Stimulated activated CD4-positive, alpha-beta T cell treated with anti-CD3 and anti-CD28 coated beads, Interleukin-12 subunit alpha, Interleukin-12 subunit beta, amount 100 ng/mL, for 24 hours (primary cell): ENCODE measurements around the gene ST8SIA6.
"Not testable (repeated sequence)": the region's sequence is repeated elsewhere in the genome, so short reads cannot be mapped to it uniquely, and the experiment has no call there.

Experiments
- DNase-seq, 2 experiments: peaks; one replicate each; pipeline ENCODE4 v3.0.0-alpha.2; 2020; ENCODE audit warnings: low read depth in 2 of 2

ST8SIA6 gene

DNA sequence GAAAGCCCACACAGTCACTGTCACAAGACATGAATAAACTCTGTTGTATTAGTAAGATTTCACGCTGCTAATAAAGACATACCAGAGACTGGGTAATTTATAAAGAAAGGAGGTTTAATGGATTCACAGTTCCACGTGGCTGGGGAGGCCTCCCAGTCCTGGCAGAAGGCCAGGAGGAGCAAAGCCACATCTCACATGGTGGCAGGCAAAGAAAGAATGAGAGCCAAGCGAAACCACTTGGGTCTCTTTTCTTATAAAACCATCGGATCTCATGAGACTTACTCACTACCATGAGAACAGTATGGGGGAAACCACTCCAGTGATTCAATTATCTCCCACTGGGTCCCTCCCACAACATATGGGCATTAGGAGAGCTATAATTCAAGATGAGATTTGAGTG is 110.2 kb downstream of the ST8SIA6 start:
- DNase-seq, result no peak

DNA sequence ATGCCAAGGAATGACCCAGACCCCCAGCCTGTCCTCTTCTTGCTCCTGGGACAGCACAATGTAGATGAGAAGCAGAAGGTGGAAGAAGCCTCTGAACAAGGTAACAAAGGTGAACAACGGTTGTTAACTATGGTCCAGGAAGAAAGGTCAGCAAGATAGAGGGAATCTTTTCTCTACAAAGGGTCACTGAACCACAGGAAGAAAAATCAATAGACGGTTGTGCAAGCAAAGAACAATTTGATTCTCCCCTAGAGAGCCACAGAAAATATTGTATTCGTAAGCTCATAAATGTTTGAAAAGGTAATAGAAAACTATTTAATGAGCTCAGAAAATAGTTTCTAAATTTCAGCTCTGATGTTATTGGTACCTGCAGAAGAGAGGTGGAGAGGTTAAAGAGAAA is 111.3 kb downstream of the ST8SIA6 start:
- no peak for DNase-seq

DNA sequence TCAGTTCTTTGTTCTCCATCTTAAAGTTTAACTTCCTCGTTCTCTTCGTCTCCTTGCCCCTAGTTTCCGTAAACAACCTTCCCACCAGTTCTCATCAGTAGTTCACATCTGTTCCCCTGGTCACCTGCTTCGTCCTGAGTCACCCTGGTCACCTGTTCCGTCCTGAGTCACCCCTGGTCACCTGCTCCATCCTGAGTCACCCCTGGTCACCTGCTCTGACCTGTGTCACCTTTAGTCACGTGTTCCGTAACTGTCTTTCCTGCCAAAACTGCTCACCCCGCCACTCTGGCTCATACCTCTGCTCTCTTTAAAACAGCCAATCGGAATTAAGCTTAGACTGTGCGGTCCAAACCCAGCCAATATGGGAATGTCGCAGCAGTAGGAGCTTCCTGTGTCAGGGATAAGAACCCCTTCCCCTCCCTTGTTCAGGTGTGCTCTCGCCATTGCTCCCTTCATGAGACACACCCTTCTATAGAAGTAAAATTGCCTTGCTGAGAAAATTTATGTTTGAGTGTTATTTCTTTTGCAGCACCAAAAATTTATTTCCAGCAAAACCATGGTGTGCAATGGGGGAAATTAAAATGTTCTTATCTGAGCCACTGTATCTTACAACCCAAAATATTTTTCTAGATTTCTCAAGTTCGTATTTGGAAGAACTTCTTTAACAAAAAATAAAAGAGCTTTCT is 114.1 kb downstream of the ST8SIA6 start:
- no peak for DNase-seq

DNA sequence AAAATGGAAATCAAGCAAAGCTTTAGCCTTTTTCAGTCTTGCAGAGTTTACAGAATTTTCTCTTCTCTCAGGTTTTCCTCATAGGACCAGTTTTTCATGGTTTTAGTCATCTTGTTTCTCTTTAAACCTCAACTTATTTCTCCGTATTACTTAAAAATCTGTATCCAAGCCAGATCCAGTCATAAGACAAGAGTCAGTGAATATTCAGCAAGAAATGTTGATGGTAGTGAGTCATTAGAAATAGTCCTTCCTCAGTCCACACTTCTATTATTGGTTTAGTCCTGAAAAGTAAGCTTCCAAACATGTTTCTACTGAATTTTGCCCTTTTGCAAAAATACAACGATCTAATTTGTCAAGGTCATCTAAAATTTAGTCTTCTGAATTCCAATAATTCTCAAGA is 119.3 kb downstream of the ST8SIA6 start:
- no peak for DNase-seq

DNA sequence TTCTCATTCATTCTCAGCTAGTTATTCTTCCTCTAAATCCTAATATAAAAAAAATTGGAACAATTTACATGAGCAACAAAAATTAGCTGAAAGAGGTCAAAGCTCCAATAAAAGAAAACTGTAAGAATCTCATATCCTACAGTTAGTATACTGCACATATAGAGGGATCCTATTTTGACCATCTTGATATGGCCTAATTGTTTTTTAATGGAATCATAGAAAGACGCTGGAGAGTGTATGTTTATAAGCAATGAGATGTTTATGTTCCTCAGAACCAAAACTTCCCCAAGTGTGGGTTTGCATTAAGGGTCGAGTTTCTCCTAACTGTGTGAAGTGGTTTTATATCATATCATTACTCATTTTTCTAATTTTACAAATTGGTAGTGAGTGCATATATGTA is 123.9 kb downstream of the ST8SIA6 start:
- DNase-seq, result no peak

DNA sequence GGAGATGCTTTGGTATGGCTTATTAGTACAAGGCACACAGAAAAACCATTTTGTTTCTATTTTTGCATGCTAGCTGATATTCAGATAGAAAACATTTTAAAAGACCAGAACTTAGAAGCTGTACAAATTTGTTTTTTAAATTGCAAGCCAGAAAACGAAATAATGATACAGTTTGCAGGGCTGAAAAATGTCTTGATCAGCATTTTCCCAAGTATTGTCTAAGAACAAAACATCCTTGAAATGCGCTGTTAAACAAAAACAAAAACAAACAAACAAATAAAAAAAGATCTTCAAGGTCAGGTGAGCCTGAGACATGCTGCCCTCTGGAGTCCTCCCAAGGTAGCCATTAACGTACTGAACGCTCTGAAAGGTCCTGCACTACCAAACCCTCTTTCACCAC is 128.0 kb downstream of the ST8SIA6 start:
- no peak for DNase-seq

DNA sequence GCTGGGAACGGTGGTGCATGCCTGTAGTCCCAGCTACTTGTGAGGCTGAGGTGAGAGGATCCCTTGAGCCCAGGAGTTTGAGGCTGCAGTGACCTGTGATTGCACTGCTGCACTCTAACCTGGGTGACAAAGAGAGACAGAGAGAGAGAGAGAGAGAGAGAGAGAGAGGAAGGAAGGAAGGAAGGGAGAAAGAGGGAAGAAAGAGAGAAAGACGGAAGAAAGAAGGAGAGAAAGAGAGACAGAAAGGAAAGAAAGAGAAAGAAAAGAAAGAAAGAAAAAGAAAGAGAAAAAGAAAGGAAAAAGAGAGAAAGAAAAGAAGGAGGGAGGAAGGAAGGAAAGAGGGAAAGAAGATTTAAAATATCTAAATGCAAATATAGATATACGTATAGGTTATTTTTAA is 132.4 kb downstream of the ST8SIA6 start:
- not testable (repeated sequence) for DNase-seq

DNA sequence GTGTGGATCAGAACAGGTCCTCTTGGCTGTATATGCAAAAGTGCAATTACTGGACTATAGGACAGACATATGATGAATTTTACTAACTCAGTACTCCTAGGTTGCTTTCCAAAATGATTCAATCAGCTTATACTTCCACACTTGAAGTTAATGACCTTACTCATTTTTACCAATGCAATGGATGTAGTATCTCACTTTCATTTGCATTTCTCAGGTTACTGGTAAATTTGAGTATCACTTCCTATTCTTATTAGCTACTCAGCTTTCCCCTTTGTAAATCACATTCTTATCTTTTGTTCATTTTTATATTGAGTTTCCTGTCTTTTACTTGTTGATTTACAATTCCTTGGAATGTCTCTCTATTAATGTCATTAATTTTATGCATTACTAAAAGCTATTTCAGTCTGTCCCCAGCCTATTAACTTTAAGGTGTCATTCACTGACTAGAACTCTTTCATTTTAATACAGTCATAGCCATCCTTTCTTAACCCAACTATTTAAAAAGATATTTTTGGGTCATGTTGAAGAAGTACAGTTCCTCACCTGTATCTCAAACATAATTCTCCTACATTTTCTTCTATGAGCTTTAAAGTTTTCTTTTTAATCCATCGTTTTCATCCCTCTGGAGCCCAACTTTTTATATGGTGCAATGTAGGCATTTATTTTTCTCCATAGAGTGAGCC is 137.8 kb downstream of the ST8SIA6 start:
- DNase-seq, result no peak

DNA sequence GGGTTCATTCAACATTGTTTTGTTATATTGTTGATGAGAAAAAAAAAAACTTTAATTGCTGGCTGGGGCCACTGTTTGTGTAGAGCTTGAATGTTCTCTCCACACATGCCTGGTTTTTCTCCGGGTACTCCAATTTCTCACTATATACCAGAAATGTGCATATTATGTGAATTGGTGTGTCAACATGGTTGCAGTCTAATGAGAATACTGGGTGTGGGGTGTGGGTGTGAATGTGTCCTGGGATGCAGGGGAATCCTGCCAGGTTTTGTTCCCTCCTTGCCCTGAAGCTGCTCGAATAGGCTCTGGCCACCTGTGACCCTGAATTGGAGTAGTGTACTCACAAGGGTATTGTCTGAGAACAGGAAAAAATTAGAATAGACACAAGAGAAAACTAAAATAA is 145.0 kb downstream of the ST8SIA6 start:
- DNase-seq, result no peak

DNA sequence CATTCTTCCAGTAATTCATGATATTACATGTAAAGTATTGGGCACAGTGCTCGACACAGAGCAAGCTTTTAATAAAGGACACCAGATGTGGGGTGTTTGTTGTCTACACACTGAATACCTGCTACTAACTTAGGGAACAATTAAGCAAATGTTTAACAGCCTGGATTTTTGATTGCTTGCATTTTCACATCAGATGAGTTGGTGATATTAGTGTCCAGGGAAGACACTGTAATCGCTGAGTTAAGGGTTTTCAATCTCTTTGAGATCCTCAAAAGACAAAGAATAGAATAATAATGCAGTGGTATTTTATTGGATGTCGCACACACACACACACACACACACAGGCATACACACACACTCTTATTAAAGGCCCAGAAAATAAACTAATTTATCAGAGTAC is 147.3 kb downstream of the ST8SIA6 start:
- no peak for DNase-seq

DNA sequence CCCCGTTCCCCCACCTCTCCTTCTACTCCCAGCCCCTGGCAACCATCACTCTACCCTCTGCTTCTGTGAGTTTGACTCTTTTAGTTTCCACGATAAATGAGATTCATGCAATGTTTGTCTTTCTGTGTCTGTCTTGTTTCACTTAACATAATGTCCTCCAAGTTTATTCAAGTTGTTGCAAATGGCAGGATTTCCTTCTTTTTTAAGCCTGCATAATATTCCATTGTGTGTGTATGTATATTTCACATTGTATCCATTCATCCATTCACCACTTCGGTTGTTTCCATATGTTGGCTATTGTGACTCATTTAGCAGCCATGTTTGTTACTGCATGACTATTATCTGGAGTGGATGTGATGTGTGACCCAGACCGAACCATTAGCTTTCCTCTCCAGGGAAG is 162.0 kb downstream of the ST8SIA6 start:
- DNase-seq, result no peak

DNA sequence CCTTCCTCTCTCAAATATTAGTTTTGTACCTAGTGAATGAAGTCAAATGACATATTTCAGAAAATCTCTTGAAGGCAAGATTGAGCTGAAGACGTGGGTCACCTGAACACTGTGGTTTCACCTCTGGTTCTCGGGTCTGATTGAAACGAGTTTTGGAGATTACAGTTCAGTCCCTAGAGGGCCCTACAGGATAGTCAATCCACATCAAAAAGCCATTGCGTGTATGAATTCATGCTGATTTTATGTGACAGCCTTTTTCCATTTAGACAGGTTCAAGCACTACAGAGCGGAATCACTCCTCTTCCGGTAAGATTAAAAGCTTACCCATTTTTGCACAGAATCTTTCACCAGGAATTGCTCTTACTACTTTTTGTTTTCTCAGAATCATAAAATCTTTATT is 164.2 kb downstream of the ST8SIA6 start:
- DNase-seq, result no peak

DNA sequence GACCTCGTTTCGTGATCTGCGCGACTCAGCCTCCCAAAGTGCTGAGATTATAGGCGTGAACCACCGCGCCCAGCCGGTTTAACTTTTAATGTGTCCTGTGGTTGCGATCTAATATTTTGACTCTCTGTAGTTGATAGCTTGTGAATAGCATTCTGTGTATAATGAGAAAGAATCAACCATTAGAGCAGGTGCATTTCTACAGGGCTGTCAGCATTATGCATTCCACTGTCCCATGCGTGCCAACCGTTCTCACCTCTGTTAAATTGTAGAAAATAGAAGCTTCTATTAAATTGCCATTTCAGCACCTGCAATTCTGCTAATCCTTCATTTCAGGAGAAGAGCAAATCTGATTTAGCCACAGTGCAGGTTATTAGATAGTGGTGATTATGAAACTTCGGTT is 164.6 kb downstream of the ST8SIA6 start:
- DNase-seq, result no peak

DNA sequence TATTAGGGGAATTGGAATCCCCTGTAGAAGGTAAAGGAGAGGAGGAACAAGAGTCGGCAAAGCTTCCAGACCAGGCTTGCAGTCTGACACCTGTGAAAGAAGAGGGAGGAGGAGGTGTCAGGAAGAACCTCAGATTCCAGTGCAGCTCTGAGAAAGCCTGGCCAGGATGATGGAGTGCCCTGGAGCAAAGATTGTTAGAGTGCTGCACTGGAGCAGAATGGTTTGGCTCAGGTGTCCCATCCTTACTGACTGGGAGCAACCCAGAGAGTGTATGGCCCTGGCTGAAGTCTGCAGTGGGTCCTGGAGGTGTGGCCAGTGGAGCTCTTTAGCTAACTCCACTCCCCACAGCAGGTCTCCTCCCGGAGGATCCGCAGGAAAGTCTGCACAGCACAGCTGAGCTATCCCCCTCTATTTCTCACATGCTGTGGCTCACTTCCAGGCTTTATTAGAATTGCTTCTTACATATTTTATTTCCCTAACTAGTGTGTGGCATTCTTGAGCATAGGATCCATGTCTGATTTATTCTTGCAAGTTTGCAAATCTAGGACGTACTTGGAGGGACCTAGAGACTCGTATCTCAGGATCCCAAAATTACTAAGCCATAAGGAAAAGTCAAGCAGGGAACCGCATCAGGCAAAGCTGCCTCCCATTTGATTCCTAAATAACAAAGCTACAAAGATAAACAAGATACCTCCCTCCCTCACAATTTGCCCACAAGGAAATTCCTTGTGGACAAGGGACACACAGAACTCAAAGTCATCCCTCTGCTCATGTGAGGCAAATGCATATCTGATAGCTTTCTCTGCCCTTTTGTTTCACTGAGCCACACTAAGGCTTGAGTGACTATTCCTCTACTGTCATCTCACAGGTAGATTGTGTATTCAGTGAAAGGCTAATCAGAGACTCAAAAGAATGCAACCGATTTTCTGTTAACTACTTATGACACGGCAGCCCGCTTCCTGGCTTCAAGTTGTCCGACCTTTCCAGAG is 167.5 kb downstream of the ST8SIA6 start:
- no peak for DNase-seq

DNA sequence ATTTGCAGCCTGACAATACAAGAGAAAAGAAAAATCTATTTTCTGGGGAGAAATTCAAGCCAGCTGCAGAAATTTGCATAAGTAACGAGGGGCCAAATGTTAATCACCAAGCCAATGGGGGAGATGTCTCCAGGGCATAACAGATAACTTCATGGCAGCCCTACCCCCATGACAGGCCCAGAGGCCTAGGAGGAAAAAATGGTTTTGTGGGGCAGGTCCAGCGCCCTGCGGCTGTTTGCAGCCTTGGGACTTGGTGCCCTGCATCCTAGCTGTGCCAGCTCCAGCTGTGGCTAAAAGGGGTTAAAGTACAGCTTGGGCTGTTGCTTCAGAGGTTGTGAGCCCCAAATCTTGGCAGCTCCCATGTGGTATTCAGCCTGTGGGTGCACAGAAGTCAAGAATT is 172.1 kb downstream of the ST8SIA6 start:
- DNase-seq, result no peak

DNA sequence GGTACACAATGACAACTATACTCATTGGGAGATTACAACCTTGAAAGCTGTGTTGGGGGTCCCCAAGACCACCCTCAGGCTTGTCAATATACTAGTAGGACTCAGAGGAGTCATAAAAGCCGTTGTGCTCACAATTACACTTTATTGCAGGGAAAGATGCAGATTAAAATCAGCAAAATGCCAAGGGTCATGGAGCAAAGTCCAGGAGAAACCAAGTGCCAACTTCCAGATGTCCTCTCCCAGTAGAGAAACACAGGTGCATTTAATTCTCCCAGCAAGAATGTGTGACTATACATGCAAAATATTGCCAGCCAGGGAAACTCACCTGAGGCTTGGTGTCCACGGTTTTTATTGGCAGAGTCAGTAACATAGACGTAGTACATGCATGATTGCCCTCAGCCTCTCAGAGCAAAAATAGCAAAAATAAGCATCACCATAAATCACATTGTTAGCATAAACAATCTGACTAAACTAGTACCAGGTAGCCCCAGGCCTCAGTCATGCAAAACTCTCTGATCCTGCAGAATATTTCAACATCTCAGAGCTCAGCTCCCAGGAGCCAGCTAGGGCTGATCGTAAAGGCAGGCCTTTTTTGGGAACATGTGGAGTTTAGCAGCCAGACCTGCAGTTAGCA is 175.7 kb downstream of the ST8SIA6 start:
- DNase-seq, result no peak

DNA sequence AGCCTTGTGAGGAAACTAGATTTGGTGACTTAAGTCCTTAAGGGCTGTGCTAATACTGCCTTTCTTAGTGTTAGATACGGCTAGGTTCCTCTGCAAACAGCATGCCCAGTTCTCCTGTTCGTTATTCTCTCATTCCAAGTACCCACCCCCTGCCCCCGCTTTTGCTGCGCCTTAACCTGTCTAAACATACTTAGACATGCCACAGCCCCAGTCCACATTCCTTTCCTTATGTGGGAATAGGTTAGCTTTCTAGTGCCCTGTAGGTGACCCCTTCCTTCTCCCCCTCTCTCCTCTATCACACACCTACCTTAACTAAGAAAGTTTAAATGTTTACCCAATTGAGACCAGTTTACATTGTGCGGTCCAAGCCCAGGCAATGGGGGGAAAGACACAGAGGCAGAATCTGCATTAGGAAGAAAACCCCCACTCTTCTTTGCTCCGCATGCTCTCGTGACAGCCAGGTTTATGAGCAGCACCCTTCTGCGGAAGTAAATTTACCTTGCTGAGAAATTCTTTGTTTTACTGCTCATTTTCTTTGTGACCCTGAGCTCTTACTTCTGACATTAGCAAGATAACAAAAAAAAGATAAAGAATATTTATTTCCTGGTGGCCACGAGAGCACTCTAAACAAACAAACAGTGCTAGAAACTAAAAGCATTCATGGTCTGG is 177.5 kb downstream of the ST8SIA6 start:
- no peak for DNase-seq

DNA sequence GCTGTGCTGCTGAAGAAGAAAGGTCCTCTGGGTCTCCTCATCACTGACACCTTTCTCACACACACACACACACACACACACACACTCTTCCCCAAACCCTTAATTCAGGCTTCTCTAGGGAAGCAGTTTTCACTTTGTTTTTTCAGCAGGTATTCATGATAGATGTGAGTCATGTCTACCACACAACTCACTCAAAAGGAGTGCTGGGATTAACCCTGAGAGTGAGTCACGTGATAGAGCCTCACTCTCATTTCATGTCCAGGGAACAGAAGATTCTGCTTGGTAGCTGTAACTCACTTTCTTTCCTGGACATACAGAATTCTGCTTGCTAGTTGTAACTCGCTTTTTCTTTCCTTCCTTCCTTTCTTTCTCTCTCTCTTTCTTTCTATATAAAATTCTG is 181.0 kb downstream of the ST8SIA6 start:
- no peak for DNase-seq

DNA sequence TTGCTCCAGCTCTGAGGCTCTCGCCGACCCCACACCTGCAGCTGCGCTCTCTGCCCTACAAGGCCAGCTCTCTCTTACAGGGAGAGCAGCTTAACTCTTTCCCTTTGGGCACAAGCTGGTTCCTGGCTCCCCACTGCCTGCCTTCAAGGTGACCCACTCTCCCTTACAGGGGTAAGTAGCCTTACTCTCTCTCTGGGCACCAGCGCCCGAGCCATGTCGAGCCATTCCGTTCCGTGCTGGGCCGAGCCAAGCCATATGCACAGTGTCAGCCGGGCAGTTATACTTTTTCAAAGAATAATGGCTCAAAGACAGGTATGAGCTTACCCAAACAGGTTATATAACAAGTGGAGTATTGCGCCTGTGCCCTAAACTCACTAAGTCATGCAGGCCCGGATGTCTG is 181.7 kb downstream of the ST8SIA6 start:
- DNase-seq, result no peak
